GM12878 (cell line): ENCODE results near the gene ARFGAP2. TPM values are rescaled to one million over a fixed set of nuclear protein-coding genes. Genes with fewer than 3 reads are reported as not detected.
A peak's percentile ranks its signal among the peaks of the same experiment; 100 is the strongest.

Source experiments
- ATAC-seq: fragments of 200-7000 bp; cut with Tn5 transposase; 3 replicates; pipeline ENCODE4 v1.9.1; 2020; ENCODE audit warnings: mild to moderate bottlenecking, moderate library complexity
- BruUV-seq: library from RNA; stranded (reverse); fragments of 400-500 nt; replicated peaks from 2 replicates; lab custom pipeline; 2021; lab: Mats Ljungman, UMichigan
- CTCF ChIA-PET: fragments of 300-600 bp; sonication (Branson Sonifier 250); formaldehyde crosslinking; extraction: SDS; loops from one replicate; lab custom pipeline; 2021; ENCODE audit warnings: inconsistent platforms; lab: Yijun Ruan, JAX
- POLR2A ChIA-PET: fragments of 350-600 bp; formaldehyde crosslinking; extraction: SDS; loops from one replicate; lab custom pipeline; 2021; ENCODE audit warnings: inconsistent platforms; lab: Charles Lee
- RAD21 ChIA-PET: fragments of 300-600 bp; sonication (Branson Sonifier 250); formaldehyde crosslinking; loops from one replicate; lab custom pipeline; 2023; ENCODE audit warnings: antibody characterized with exemption; ENCODE audit not compliant: unreplicated experiment; lab: Charles Lee
- SMC1A ChIA-PET: fragments of 300-600 bp; sonication (Branson Sonifier 250); formaldehyde crosslinking; loops from one replicate; lab custom pipeline; 2023; ENCODE audit not compliant: unreplicated experiment, uncharacterized antibody; lab: Charles Lee
- DNase-seq: peaks from one replicate; pipeline ENCODE4 v3.0.0-alpha.2; 2011; ENCODE audit warnings: low read depth, low spot score
- FAIRE-seq: peaks from 3 replicates; lab custom pipeline; 2011; peaks lifted over from hg19 to GRCh38; lab: Jason Lieb, UNC
- H2AFZ ChIP-seq: 2 replicates; pipeline ENCODE4 v1.6.0; 2011; ENCODE audit warnings: low read depth, low read length, control low read depth; ENCODE audit not compliant: control insufficient read depth
- H3K27ac ChIP-seq: 2 replicates; pipeline ENCODE4 v1.5.1; 2011; ENCODE audit warnings: control low read depth; ENCODE audit not compliant: control insufficient read depth, insufficient read depth
- H3K27me3 ChIP-seq, 2 experiments: replicated peaks in 1 of 2; 2 replicates each; pipeline versions ENCODE4 v1.6.0 to v1.6.1; 2011; ENCODE audit warnings: low read length in 1 of 2; ENCODE audit not compliant: control insufficient read depth in 2 of 2, insufficient read depth in 2 of 2
- H3K36me3 ChIP-seq, 2 experiments: 2 replicates each; pipeline ENCODE4 v1.5.1; 2011; ENCODE audit warnings: low read length in 1 of 2; ENCODE audit not compliant: control insufficient read depth in 2 of 2, insufficient read depth in 2 of 2
- H3K4me1 ChIP-seq: 2 replicates; pipeline ENCODE4 v1.6.1; 2011; ENCODE audit warnings: mild to moderate bottlenecking, low read length, moderate library complexity, mixed read lengths; ENCODE audit not compliant: control insufficient read depth, insufficient read depth
- H3K4me2 ChIP-seq: 2 replicates; pipeline ENCODE4 v1.6.0; 2011; ENCODE audit warnings: control low read depth; ENCODE audit not compliant: control insufficient read depth, insufficient read depth
- H3K4me3 ChIP-seq: fragments of 200-600 bp; sonication (generic); 2 replicates; pipeline ENCODE4 v1.5.1; 2016
- H3K79me2 ChIP-seq: 2 replicates; pipeline ENCODE4 v1.6.0; 2011; ENCODE audit warnings: low read length; ENCODE audit not compliant: control insufficient read depth, insufficient read depth
- H3K9ac ChIP-seq: 2 replicates; pipeline ENCODE4 v1.8.0; 2011; ENCODE audit warnings: low read length, control low read depth, mixed read lengths; ENCODE audit not compliant: control insufficient read depth, insufficient read depth
- H3K9me3 ChIP-seq: replicated peaks from 3 replicates; pipeline ENCODE4 v1.5.1; 2011; ENCODE audit warnings: mild to moderate bottlenecking, low read length; ENCODE audit not compliant: control insufficient read depth, insufficient read depth
- H4K20me1 ChIP-seq: 2 replicates; pipeline ENCODE4 v1.6.0; 2011; ENCODE audit not compliant: control insufficient read depth, insufficient read depth
- CBFB ChIP-seq: IDR thresholded peaks from 2 replicates; pipeline ENCODE4 v1.6.1; 2016; ENCODE audit warnings: antibody characterized with exemption, low read depth
- DPF2 ChIP-seq: fragments of 450-650 bp; IDR thresholded peaks from 2 replicates; pipeline ENCODE4 v1.6.1; 2017; ENCODE audit warnings: mild to moderate bottlenecking
- EP300 ChIP-seq, 2 experiments: fragments of 150-350 bp in 1 of 2; IDR thresholded peaks; 2 replicates each; pipeline ENCODE4 v1.6.1; 2011 to 2012; ENCODE audit warnings: low read depth in 2 of 2, low read length in 2 of 2, borderline replicate concordance in 1 of 2, improper control_type of control experiment in 1 of 2, inconsistent platforms in 1 of 2; ENCODE audit not compliant: control insufficient read depth in 1 of 2
- FOS ChIP-seq: IDR thresholded peaks from 3 replicates; pipeline ENCODE4 v1.6.1; 2011; ENCODE audit warnings: borderline replicate concordance; ENCODE audit not compliant: insufficient read length; ENCODE audit errors: extremely low read depth
- MTA2 ChIP-seq: fragments of 450-650 bp; IDR thresholded peaks from 2 replicates; pipeline ENCODE4 v1.6.1; 2016; ENCODE audit warnings: low read depth, mild to moderate bottlenecking, moderate library complexity
- MXI1 ChIP-seq: fragments of 150-350 bp; IDR thresholded peaks from 2 replicates; pipeline ENCODE4 v1.6.1; 2011; ENCODE audit warnings: low read depth, mild to moderate bottlenecking, inconsistent platforms, low read length, improper control_type of control experiment
- RUNX3 ChIP-seq: IDR thresholded peaks from 2 replicates; pipeline ENCODE4 v1.6.1; 2012; ENCODE audit warnings: low read length, inconsistent platforms
- SIN3A ChIP-seq: IDR thresholded peaks from 2 replicates; pipeline ENCODE4 v1.6.1; 2012; ENCODE audit warnings: low read depth, low read length, improper control_type of control experiment
- SMC3 ChIP-seq: IDR thresholded peaks from 2 replicates; pipeline ENCODE4 v1.6.1; 2011; ENCODE audit warnings: low read length, improper control_type of control experiment, borderline replicate concordance
- SREBF2 ChIP-seq: IDR thresholded peaks from 2 replicates; pipeline ENCODE4 v1.6.1; 2012; ENCODE audit warnings: mild to moderate bottlenecking, low read length
- TCF12 ChIP-seq: IDR thresholded peaks from 2 replicates; pipeline ENCODE4 v1.6.1; 2011; ENCODE audit warnings: low read depth, mild to moderate bottlenecking, low read length
- WRNIP1 ChIP-seq: IDR thresholded peaks from 2 replicates; pipeline ENCODE4 v1.6.1; 2011; ENCODE audit warnings: low read depth, low read length, improper control_type of control experiment, borderline replicate concordance
- YY1 ChIP-seq: IDR thresholded peaks from 2 replicates; pipeline ENCODE4 v1.6.1; 2011; ENCODE audit warnings: low read depth, mild to moderate bottlenecking, low read length
- ZNF592 ChIP-seq: fragments of 450-650 bp; IDR thresholded peaks from 2 replicates; pipeline ENCODE4 v1.6.1; 2017; ENCODE audit warnings: mild to moderate bottlenecking, moderate library complexity
- WGBS: methylation state at CpG from one replicate; pipeline ENCODE4 v1.1.6; 2016; ENCODE audit warnings: low lambda C conversion rate; ENCODE audit not compliant: insufficient replicate concordance, insufficient coverage; ENCODE audit errors: missing lambda C conversion rate; 5-methylcytosine and 5-hydroxymethylcytosine counted together
- in situ Hi-C: fragments of 300-500 bp; cut with MboI; formaldehyde crosslinking; loops from 9 replicates; pipeline ENCODE4 v1.14.3; 2018; ENCODE audit warnings: mixed read lengths
- intact Hi-C: fragments of 100-400 bp; cut with micrococcal nuclease; formaldehyde crosslinking; loops from one replicate; pipeline ENCODE4 v1.14.2; 2022; ENCODE audit not compliant: unreplicated experiment
- polyA plus RNA-seq, 11 experiments: library from polyadenylated mRNA; depleted of rRNA in 4 of 11; unstranded in 6 of 11; stranded (reverse) in 5 of 11; fragments of >200 nt; fragmentation: Nextera tagmentation in 4 of 11; fragmentation: Illumina TruSeq in 1 of 11; extraction: Ambion mirVana in 4 of 11; extraction: Trizol in 1 of 11; gene quantifications; 1 replicate in 1 of 11; 2 replicates in 10 of 11; pipeline versions ENCODE4 v1.2.1 to v1.2.3, GENCODE V29; 2011 to 2016; ENCODE audit warnings: inconsistent platforms in 2 of 11, missing spikeins in 2 of 11, low read depth in 1 of 11
- total RNA-seq, 4 experiments: library from RNA; depleted of rRNA in 3 of 4; stranded (reverse); fragments of >200 nt in 3 of 4; fragmentation: Illumina TruSeq in 1 of 4; extraction: Trizol in 1 of 4; gene quantifications; 2 replicates each; pipeline versions ENCODE4 v1.2.1 to v1.2.3, GENCODE V29; 2013 to 2021
- TF ChIP-seq, protein P1 (sequence below): fragments of 450-650 bp; IDR thresholded peaks from 2 replicates; pipeline ENCODE4 v1.6.1; 2016; ENCODE audit warnings: mild to moderate bottlenecking, moderate library complexity, borderline replicate concordance

ARFGAP2 gene
- total and polyA plus RNA-seq, 10 of the 15 experiments (the other 5 are each of a cell fraction or from before 2014, with no cell fraction given), result 20.9 to 100 (median 75.5) TPM

DNA sequence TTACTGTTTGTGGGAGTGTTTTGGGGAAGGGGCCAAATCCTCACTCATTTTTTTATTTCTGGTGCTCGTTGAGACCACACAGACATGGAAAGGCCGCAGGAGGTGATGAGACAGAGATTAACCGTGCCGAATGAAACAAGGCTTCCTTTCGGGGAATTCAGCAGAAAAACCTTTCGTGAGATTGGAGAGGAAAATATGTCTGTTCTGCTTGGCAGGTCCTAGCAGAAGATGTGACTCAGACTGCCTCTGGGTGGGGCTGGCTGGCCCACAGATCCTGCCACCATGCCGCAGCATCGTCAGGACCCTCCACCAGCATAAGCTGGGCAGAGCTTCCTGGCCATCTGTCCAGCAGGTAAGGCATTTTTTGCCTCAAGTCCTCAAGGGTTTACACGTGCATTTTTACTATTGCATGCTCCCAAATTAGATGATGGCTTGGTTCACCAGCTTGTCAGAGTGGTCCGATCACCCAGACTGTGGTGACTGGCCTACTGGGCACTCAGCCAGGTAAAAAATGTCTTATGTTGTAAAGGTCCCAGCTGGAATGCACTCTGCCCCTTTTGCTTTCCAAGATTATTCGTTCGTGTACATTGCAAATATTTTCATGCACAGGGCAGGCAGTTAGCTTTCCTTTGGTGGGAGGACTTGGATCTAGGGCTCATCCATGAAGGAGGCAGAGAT lies 39.6 kb upstream of the ARFGAP2 start:
- RAD21 ChIA-PET, result interaction anchor here (0.7 to 4.0 kb wide), 4 partner anchors 10 to 238 kb away, joined by 3 to 65 read pairs (median 5); partner anchors contain the start of gene ACP2
- H3K79me2 ChIP-seq, result peaks cover 43% of the 10 kb centered on the region
- peak overlapping the region; percentile 92 for H3K4me3 ChIP-seq
- DNase-seq (peak; percentile 30), ATAC-seq (peak; percentile 50), FAIRE-seq (peak; percentile 18)
- CTCF ChIA-PET, result interaction anchor here (0.5 to 6.0 kb wide), 14 partner anchors 12 to 499 kb away, joined by 3 to 36 read pairs (median 6); partner anchors contain the start of genes ACP2, AGBL2 and NR1H3
- H4K20me1 ChIP-seq, result no peaks in the 10 kb centered on the region
- no peak overlapping the region; the same call in 1 of the 2 replicates for H2AFZ ChIP-seq
- no TSS peak for BruUV-seq
- peak overlapping the region; percentile 95 for H3K4me2 ChIP-seq
- H3K9me3 ChIP-seq, result no peaks in the 10 kb centered on the region
- no peaks in the 10 kb centered on the region for H3K27me3 ChIP-seq
- peak overlapping the region; percentile 94 for H3K9ac ChIP-seq
- 9% methylated on average over 11 of the region's 12 CpGs for WGBS
- POLR2A ChIA-PET, result interaction anchor here (0.9 to 3.4 kb wide), 8 partner anchors 17 to 193 kb away, joined by 3 to 63 read pairs (median 4); partner anchors contain the start of genes ACP2, SLC39A13 and SPI1
- in situ Hi-C loops (no loop called here), intact Hi-C loops (no loop called here)
- peak overlapping the region; percentile 99 for H3K27ac ChIP-seq
- SMC1A ChIA-PET, result interaction anchor here (0.7 to 3.5 kb wide), 6 partner anchors 8 to 55 kb away, joined by 3 to 36 read pairs (median 6); partner anchors contain the start of gene ACP2
- no peaks in the 10 kb centered on the region; a peak in 2 of 4 replicates for H3K36me3 ChIP-seq
- peaks cover 9% of the 10 kb centered on the region for H3K4me1 ChIP-seq
- TF ChIP-seq RUNX3, result peak; percentile 54
- TF ChIP-seq FOS, result no peak
- peak; percentile 56; the same call in 1 of the 2 replicates for TF ChIP-seq MXI1
- TF ChIP-seq CBFB, result no peak
- TF ChIP-seq SMC3, result peak; percentile 23; the same call in 1 of the 2 replicates
- peak; percentile 73; the same call in 1 of the 2 replicates for TF ChIP-seq YY1
- TF ChIP-seq EP300 (IDR thresholded peaks at IDR 0.05; ENCODE audit: borderline replicate concordance in 1 of 2, control insufficient read depth in 1 of 2, low read depth in 2 of 2, low read length in 2 of 2), result peak in 1 of 2 experiments; percentile 17; a peak in 1 of 4 replicates
- TF ChIP-seq, protein P1, sequence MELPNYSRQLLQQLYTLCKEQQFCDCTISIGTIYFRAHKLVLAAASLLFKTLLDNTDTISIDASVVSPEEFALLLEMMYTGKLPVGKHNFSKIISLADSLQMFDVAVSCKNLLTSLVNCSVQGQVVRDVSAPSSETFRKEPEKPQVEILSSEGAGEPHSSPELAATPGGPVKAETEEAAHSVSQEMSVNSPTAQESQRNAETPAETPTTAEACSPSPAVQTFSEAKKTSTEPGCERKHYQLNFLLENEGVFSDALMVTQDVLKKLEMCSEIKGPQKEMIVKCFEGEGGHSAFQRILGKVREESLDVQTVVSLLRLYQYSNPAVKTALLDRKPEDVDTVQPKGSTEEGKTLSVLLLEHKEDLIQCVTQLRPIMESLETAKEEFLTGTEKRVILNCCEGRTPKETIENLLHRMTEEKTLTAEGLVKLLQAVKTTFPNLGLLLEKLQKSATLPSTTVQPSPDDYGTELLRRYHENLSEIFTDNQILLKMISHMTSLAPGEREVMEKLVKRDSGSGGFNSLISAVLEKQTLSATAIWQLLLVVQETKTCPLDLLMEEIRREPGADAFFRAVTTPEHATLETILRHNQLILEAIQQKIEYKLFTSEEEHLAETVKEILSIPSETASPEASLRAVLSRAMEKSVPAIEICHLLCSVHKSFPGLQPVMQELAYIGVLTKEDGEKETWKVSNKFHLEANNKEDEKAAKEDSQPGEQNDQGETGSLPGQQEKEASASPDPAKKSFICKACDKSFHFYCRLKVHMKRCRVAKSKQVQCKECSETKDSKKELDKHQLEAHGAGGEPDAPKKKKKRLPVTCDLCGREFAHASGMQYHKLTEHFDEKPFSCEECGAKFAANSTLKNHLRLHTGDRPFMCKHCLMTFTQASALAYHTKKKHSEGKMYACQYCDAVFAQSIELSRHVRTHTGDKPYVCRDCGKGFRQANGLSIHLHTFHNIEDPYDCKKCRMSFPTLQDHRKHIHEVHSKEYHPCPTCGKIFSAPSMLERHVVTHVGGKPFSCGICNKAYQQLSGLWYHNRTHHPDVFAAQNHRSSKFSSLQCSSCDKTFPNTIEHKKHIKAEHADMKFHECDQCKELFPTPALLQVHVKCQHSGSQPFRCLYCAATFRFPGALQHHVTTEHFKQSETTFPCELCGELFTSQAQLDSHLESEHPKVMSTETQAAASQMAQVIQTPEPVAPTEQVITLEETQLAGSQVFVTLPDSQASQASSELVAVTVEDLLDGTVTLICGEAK, result no peak
- TF ChIP-seq MTA2, result no peak
- no peak for TF ChIP-seq SREBF2
- TF ChIP-seq WRNIP1, result 0 out of 2 replicates have a peak, but pooled peaks have one; percentile 44
- peak; percentile 45; the same call in 1 of the 2 replicates for TF ChIP-seq DPF2
- TF ChIP-seq SIN3A, result no peak
- no peak for TF ChIP-seq ZNF592
- TF ChIP-seq TCF12, result 0 out of 2 replicates have a peak, but pooled peaks have one; percentile 7
